GM11168 (cell line): ENCODE measurements around the gene RANBP17.
"Not testable (repeated sequence)": the region's sequence is repeated elsewhere in the genome, so short reads cannot be mapped to it uniquely, and the experiment has no call there.

Experiments
- in situ Hi-C: fragments of 300-500 bp; cut with MboI; formaldehyde crosslinking; loops from one replicate; pipeline ENCODE4 v1.12.0; 2022; ENCODE audit warnings: low sequenced_read_pairs; ENCODE audit not compliant: unreplicated experiment

RANBP17 gene

GRCh38 chr5:171272996-171273970 is 411.5 kb downstream of the RANBP17 start:
- in situ Hi-C loops = no loop called here

- in situ Hi-C loops = no loop called here
Observed at GRCh38 chr5:171275841-171276544, 414.2 kb downstream of the RANBP17 start.

DNA sequence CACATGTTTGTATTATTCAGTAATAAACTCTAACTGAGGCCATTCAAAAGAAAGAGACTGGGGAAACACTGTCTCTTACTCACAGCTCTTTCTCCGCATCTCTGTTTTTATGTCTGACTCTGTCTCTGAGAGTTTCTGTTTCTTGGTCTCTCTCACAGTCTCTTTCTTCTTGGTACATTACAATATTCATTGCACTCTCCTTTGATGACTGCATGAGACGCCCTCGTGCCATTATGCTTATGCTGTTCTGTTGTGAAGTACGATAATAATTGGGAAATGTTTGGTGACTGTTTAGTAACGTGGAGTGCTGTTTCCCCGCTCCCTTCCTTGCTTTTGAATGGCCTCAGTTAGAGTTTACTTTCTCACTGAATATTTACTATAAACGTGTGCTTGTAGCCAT is 421.9 kb downstream of the RANBP17 start:
- in situ Hi-C loops = no loop called here

DNA sequence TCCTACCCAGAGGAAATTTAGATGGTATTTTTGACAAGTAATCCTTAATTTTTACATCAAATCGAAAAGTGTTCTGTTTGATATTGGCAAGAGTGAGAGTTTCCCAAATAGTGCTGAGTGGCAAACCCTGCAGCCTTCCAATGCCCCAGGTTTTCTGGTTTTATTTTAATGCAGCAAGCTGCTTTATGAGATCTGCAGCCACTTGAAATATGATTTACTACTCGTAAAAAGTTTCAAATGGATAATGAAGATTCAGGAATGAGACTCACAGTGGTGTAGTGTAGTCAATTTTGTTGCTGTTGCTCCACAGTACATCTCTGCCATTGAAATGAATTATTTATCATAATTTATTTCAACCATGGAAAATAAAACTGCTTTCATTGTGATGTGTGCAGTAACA is 423.6 kb downstream of the RANBP17 start:
- in situ Hi-C loops = no loop called here

DNA sequence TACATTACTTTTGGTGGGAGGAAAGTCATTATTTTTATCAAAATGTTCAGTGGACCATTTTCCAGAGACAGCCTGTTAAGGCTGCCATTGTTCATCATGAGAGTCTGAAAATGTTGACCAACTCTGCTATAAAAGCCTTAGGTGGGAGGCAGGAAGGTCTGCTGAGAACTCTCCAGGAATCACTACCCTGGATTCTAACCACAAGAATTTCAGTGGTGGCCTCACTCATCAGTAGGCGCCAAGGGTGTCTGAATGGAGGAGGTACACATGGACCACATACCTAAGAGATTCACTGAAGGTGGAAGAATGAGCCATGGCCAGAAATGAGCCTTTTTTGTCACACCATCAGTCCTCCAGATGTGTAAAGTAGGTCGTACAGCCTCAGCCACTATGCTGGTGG is 426.2 kb downstream of the RANBP17 start:
- in situ Hi-C loops = no loop called here

DNA sequence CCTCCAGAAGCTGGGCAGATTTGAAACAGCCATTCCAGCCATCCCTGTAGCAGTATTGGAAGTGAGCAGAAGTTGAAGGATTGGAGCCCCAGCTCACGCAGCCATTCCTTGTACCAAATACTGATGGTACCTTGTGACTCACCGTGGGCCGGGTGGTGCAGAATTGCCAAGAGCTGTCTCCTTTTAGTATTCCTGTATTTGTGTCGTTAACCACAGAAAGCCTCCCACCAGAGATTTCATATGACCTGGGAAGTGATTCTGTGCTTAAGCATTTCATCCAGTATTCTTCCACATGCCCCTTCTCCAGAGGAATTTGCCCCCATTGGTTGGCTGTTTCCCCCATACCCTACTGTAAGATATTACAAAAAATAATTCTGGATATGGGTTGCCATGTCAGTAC is 429.6 kb downstream of the RANBP17 start:
- in situ Hi-C loops = no loop called here

DNA sequence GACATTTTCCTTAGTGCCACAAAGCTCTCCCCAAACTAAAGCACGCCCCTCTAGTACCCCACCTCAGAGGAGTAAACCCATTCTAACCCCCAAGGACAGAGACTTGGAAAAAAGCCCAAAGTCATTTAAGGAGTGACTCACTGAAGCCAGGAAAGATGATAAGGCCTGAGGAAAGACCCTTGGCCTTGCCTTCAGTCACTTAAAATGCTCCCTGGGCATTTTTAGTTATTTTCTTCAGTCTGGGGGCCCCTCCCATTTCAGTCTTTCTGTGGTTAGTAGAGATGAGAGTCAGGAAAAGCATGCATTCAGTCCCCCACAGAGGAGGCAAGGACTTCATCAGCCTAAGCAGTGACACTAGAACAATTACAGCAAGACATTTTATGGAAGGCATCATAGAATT is 433.5 kb downstream of the RANBP17 start:
- in situ Hi-C loops = no loop called here

DNA sequence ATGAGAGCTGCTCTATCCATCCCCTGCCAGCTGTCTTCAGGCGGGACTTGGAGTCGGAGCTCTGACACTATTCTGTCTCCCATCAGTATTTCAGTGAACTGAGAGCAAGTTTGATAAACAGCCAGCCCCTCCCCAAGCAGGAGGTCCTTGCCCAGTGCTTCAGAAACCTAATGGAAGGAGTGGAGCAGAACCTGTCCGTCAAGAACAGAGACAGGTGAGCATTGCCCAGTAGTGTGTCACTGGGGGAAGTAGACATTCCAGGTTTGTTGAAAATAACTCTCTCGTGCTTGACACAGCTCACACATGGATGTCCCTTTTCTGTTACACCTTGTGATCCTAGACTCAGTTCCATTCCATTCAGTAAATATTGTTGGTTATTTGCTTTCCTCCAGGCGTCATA is 434.0 kb downstream of the RANBP17 start:
- in situ Hi-C loops = no loop called here

- in situ Hi-C loops = not testable (repeated sequence)
Observed at GRCh38 chr5:171297941-171298340, 436.1 kb downstream of the RANBP17 start.

GRCh38 chr5:171299228-171299627 is 437.4 kb downstream of the RANBP17 start:
- in situ Hi-C loops = no loop called here

- in situ Hi-C loops = no loop called here
Observed at GRCh38 chr5:171299851-171300250, 438.0 kb downstream of the RANBP17 start.

DNA sequence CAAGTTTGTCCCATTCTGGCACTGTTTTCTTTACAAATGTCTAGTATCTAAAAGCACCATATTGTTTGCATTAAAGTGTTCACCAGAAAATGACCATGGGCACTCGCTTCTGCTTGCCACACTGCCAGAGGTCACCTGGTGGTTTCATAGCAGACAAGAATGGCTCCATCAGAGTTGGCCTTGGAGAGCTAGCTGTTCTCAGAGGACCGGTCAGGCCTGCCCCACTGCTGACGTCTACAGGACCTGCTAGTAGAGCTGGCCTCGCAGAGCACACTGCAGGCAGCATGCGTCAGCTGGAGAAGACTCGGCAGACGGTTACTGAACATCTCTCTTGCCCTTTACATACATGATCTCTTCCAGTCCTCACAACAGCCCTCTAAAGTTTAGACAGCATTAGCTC is 438.5 kb downstream of the RANBP17 start:
- in situ Hi-C loops = no loop called here

DNA sequence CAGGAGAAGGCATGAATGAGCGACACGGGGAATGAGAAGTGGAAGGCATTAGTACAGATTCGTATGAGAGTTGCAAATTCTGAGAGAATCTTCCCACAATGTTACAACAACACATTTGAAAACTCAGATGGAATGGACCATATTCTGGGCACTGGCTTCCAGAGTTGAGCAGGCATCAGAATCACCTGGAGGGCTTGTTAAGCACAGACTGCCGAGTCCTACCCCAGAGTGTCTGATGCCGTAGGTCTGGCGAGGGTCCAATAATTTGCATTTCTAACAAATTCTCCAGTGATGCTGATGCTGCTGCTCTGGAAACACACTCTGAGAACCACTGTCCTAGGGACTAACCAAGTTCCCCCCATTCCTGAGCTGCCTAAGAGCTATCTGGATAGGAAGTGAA is 444.3 kb downstream of the RANBP17 start:
- in situ Hi-C loops = no loop called here

DNA sequence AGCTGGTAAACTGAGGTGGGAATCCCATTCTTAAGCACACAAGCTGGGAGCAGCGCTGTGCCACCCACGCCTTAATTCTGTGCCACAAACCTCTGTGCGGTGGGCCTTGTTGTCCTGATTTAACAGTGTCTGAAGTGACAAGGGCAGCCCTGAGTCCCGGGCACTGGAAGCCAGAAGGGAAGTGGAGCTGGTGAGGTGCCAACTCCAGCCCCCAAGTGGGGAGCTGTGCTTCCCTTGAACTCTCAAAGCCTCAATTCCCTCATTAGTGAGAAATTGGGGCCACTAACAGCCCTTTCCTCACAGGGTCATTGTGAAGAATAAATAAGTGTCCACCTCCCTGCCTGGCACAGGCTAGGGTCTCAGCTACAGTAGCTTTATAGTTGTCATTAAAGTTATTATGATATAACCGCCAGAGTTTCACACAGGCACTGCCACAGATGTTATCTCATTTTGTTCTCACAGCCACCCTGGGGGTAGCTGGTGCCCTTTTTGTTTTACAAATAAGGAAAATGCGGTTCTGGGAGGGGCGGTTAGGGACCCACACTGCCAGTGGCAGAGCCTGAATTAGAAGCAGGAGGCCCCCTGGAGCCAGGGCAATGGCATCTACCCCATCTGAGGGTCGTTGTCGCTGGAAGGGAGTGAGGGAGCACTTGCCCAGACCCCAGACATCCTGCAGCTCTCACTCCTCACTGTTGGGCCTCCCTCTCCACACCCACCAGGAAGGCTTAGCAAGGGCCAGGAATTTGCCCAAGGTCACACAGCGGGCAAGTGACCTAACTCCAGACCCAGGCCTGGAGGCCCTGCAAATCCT is 445.2 kb downstream of the RANBP17 start:
- in situ Hi-C loops = no loop called here

DNA sequence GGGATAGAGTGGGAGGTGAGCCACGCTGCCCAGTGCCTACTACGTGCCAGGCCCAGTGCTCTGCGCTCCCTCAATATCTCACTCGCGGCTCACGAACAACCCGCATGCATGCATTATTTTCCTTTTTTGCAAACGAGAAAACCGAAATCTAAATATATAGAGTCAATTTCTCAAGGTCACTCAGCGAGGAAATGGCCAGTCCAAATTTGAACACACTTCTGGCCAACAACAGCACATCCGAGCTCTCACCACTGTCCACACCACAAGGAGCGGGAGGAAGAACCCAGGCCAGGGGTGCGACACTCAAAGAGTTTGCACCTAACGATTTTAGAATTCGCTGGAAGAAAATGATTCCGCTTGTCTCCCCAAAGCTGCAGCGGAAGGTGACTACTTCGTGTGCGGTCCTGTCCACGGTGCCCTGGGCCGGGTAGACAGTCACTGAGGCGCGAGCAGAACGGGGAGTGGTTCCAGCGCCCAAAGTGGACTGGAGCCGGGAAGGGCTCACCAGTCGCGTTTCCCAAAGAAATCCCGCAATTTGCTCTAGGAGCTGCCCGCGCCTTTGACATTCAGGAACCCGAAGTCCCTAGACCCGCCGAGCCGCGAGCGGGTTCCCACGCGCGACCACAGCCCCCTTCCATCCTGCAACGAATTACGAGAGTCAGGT is 446.1 kb downstream of the RANBP17 start:
- in situ Hi-C loops = no loop called here

DNA sequence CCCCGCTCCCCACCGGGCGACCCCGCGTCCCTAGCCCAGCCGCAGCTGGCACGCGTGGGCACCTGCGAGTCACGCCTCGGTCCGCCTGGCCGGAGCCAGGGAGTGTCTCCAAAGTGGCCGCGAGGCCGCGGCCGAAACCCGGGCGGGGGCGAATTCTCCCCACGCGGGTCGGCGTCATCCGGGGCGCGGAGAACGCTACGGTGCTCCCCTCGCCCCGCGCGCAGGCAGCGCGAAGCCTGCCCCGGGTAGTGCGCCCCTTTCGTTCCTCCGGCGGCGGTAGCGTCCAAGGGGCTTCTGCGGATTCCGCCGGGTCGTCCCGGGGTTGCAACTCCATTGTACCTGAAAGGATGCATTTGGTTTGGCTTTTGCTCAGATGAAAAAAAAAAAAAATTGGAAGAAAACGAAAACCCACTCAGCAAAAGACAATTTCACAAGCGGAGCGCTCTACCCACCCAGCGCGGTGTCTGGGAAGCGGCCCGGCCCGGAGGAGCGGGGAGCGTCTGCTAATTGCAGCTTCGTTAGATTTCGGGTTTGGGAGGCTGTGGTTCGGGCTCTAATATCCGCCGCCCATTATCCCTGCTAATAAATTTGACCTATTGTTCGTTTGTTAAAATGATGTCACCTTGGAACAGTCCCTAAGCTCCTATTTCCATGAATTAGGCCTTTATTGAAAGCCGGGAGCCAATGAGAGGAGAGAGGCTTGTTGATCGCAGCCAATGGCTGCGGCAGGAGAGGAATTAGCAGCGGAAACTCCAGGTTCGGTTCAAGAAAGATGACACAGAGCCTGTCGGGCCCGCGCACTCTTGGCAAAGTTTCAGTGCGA is 446.8 kb downstream of the RANBP17 start, which contains the start of gene TLX3:
Gene TLX3 (plus strand): TSS at position 796 of the 823 bp plus-strand sequence. CDS start 118 bp downstream, outside the sequence.
- in situ Hi-C loops = no loop called here

GRCh38 chr5:171309276-171310211 is 447.7 kb downstream of the RANBP17 start:
- in situ Hi-C loops = no loop called here

GRCh38 chr5:171310212-171310818 is 448.5 kb downstream of the RANBP17 start:
- in situ Hi-C loops = no loop called here
